A673 (cell line): ENCODE data around the gene STAC3.

Experiments
- CTCF ChIP-seq: fragments of 300-800, 200-600 bp; sonication (generic); conservative IDR thresholded peaks from 2 replicates; pipeline ENCODE4 v1.5.1; 2017; ENCODE audit warnings: low read depth, mild to moderate bottlenecking, antibody characterized with exemption, low read length, moderate library complexity, mixed read lengths
- EZH2 ChIP-seq: fragments of 200-600 bp; sonication (generic); IDR thresholded peaks from 2 replicates; pipeline ENCODE4 v1.6.1; 2017; ENCODE audit warnings: borderline replicate concordance, low read depth, mild to moderate bottlenecking, mixed read lengths, antibody characterized with exemption, low read length; ENCODE audit not compliant: poor library complexity, severe bottlenecking

DNA sequence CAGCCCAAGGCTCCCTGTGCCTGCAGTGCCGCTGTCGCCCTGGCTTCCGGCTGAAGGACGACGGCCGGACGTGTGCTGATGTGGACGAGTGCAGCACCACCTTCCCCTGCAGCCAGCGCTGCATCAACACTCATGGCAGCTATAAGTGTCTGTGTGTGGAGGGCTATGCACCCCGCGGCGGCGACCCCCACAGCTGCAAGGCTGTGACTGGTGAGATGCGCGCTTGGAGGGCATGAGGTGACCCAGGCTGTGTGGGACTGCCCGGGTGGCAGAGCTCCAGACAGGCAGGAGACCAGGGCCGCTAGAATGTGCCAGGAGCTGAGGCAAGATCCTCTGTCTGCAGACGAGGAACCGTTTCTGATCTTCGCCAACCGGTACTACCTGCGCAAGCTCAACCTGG is 54.0 kb downstream of the STAC3 start:
- TF ChIP-seq CTCF (no peak), EZH2 (no peak)
